ENCODE results near the gene LAG3.

LAG3 gene

DNA sequence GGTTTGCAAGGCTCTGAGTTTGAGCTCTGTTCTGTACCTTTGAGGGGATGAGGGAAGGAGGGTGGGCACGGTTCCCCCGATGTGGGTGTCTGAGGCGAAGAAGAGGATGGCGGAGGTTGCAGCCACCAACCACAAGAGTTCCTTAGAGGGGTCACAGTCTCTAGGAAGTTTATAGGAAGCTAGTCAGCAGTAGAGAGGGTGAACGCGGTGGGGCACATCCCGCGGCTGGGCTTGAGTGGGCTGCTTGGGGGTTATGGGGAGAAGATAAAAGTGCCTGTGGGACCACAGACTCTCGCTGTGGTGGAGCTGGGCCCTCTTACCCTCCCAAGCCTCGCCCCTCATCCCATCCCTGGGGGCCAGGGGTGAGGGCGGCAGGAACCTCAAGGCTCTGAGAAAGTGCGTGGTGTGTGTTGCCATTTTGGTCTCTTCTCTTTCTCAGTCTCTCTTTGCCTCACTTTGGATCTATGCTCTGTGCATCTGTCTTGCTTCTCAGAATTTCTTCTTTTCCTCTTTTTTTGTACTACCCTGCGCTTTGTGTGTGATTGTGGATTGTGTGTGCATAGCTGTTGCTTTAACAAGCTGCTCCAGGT, 19.7 kb downstream of the LAG3 start:
- no peak for DNase-seq

DNA sequence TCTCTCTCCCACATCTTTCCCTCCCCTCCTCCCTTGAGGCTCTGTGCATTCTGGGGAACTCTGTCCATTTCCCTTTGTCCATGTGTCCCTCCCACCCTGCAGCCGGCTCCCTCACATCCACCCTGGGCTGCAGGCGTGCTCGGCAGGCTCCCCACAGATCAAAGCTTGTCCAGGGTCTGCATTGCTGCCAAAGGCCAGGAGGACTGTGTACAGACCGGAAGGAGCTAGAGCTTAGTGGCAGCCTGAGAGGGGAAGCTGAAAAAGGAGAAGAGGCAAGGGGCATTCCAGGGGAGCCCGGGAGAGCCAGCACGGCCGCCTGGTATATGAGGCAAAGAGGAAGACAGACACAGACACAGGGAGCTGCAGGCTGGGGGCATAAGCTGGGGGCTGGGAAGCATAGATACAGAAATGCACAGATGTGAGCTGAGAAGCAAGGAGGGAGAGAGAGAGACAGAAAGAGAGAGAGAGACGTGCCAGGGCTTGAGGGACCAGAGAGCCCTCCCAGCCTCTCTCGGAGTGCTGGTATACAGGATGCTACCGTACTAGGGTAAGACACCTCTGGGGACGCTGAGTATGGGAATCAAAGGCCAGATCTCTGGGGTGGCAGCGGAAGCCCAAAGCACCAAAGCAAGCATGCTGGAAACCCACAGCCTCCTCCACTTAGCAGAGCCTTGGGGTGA, 20.3 kb downstream of the LAG3 start:
- DNase-seq = peak; percentile 74

DNA sequence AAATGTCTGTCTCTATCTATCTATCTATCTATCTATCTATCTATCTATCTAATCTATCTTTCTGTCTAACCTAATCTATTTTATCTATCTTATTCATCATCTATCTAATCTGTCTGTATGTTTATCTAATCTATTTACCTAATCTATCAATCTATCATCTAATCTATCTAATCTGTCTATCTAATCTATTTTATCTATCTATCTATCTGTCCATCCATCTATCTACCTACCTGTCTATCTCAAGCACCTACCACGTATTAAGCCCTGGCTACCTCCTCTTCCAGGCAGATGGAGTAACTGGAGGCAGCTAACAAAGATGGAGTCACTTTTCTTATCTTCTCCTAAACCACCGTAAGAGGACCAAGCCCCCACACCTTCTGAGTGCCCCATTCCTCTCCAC, 22.8 kb downstream of the LAG3 start:
- no peak for DNase-seq

DNA sequence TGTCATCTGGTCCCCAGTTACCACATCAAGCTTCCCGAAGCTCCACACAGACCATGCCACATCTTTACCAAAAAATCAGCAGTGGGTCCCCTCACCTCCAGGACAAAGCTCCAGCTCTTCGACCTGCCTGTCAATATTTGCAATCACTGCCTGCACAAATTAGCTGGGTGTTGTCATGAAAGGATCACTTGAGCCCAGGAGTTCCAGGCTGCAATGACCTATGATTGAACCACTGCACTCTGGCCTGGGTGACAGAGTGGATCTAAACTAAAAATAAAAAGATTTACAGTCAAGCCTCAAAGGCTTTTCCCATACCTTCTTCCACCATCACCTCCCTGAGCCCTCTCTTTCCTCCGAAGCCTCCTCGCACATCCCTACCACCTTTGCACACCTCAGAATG, 24.3 kb downstream of the LAG3 start:
- DNase-seq = no peak

DNA sequence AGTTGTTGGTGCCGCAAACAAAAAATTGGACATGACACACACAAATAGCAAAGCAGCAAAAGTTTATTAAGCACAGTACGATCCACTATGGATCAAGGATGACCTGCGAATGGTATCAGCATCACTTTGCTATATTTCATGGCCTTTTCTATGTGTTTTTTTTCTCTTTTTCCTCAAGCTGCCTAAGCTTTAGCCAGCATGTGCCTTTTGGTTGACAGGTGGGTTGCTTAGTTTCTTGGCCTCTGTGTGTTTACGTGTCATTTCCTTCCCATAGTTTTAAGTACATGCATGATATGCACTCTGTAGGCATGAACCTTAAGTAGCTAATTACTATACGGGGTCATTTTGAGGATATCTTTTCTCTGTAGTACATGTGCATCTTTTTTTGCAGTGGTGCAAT, 26.8 kb downstream of the LAG3 start:
- DNase-seq = no peak

DNA sequence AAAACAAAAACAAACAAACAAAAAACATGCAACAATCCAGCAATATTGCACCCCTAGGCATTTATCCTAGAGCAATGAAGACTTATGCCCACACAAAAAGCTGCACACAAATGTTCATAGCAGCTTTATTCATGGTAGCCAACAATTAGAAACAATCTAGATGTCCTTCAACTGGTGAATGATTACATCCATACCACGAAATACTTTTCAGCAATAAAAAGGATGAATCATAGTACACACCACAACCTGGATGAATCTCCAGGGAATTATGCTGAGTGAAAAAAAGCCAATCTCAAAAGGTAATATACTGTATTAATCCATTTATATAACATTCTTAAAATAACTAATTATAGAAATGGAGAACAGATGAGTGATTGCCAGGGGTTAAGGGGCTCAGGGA, 34.9 kb downstream of the LAG3 start:
- no peak for DNase-seq

DNA sequence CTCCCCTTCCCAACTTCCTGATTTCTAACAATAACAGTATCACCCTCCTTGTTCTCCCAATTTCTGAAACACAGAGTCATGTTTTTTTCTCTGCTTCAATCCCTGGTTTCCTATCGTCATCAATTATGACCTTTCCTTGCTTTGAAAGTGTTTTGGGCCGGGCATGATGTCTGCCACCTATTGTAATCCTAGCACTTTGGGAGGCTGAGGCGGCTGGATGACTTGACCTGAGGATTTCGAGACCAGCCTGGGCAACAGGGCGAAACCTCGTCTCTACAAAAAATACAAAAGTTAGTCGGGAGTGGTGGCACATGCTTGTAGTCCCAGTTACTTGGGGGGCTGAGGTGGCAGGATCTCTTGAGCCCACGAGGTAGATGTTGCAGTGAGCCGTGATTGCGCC, 36.7 kb downstream of the LAG3 start:
- no peak for DNase-seq

DNA sequence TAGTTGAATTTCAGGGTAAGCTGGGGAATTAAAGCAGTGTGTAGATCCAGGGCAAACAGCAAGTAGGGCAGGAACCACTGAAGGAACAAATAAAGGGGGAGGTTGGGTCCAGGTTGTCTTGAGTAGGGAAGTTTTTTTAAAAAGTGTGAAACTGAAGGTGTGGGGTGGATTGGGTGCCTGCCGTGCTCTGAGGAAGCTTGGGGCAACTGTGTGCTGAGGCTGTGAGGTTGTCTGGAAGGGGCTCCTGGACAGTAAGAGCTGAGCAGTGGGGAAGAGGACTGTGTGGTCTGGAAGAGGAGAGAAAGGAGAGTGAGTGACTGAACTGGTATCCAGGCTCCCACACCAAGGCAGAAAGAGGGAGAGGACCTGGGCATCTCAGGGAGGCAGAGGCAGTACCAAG, 38.4 kb downstream of the LAG3 start:
- DNase-seq = no peak

DNA sequence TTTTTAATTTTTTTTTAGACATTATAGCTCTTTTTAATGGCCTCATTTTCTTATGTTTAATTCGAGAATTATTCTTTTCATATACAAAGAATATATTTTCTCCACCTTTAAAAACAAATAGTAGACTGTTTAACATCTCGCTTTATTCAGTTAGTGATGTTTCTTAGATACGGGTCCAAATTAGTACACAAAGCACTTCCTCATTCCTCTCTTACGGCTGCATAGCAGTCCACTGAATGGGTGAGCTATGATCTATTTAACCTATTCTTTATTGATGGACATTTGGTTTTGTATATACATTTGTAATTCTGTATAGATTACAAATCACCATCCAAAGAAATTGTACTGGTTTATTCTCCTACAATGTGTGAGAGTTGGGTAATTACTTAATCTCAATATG, 41.0 kb downstream of the LAG3 start:
- no peak for DNase-seq

DNA sequence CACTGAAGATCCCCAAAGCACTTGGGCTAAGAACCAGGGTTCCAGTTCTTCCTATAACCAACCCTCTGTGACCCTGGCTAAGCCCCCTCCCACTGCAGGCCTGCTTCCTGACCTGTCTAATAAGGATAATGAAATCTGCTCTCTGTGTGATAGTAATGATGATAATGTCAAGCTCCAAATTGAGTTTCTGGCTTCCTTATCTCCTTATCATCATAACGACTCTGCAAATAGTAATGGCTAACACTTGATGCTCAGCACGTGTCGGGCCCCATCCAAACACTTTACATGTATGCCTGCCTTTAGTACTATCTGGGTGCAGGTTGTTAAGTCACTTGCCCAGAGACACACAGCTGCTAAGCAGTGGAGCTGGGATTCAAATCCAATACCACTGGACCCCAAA, 44.3 kb downstream of the LAG3 start:
- no peak for DNase-seq

DNA sequence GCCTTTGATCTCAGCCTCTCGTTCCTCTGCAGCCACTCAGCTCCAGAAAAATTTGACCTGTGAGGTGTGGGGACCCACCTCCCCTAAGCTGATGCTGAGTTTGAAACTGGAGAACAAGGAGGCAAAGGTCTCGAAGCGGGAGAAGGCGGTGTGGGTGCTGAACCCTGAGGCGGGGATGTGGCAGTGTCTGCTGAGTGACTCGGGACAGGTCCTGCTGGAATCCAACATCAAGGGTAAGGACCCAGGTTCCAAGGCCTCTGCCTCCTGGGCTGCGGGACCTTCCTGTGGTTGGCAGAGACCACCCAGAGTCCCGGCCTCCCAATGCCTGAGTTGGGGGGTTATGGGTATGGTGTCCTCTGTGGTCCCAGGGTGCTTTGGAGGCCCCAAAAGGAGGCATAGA, 44.8 kb downstream of the LAG3 start:
- no peak for DNase-seq

DNA sequence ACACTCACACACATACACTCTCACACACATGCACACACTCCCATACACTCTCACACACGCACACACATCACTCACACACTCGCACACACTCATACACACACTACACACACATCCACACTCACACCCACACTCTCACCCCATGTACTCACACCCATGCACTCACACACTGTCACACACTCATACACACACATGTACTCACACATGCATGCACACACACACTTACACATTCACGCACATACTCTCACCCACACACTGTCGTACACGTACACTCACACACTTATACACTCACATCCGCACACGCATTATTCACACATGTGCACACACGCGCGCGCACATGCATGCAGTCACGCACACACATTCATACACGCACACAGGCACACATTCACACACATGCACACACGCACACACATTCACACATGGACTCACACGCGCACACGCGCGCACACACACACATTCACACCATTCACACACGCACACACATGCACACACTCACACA, 45.4 kb downstream of the LAG3 start:
- no peak for DNase-seq

DNA sequence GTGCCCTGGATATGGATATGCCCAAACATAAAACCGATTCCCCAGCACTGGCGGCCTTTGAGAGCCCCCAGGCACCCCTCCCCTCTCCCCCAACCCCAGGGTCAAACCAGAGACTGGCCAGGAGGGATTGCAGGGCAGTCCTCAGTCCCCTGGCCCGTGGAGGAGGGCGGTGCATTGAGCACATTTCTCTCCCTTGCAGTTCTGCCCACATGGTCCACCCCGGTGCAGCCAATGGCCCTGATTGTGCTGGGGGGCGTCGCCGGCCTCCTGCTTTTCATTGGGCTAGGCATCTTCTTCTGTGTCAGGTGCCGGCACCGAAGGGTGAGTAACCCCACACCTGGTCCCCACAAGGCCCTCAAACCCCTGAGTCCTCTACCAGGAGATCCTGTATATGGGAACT, 45.9 kb downstream of the LAG3 start:
- DNase-seq = peak; percentile 44

DNA sequence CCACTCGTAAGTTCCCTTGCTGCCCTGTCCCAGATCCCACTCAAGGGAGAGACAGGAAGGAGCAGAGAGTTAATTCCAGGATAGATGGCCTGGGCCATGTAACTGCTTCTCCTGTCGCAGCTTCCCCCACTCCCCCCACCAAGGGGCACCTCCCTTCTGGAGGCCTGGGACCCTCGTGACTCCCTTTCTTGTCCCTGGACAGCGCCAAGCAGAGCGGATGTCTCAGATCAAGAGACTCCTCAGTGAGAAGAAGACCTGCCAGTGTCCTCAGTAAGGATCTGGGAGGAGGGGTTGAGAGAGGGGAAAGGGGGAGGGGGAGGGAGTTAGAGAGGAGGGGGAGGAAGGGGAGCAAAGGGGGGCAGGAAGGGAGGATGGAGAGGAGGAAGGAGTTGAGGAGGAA, 46.3 kb downstream of the LAG3 start:
- no peak for DNase-seq

DNA sequence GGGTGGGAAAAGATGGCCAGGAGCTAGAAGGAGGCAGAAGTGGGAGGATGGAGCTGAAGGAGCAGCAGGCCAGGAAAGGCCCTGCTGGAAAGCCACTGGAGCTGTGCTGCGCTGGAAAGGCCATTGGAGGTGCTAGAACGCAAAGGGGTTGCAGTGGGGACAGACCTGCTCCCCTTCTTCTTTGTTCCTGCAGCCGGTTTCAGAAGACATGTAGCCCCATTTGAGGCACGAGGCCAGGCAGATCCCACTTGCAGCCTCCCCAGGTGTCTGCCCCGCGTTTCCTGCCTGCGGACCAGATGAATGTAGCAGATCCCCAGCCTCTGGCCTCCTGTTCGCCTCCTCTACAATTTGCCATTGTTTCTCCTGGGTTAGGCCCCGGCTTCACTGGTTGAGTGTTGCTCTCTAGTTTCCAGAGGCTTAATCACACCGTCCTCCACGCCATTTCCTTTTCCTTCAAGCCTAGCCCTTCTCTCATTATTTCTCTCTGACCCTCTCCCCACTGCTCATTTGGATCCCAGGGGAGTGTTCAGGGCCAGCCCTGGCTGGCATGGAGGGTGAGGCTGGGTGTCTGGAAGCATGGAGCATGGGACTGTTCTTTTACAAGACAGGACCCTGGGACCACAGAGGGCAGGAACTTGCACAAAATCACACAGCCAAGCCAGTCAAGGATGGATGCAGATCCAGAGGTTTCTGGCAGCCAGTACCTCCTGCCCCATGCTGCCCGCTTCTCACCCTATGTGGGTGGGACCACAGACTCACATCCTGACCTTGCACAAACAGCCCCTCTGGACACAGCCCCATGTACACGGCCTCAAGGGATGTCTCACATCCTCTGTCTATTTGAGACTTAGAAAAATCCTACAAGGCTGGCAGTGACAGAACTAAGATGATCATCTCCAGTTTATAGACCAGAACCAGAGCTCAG, 47.0 kb downstream of the LAG3 start:
- DNase-seq = peak; percentile 36

DNA sequence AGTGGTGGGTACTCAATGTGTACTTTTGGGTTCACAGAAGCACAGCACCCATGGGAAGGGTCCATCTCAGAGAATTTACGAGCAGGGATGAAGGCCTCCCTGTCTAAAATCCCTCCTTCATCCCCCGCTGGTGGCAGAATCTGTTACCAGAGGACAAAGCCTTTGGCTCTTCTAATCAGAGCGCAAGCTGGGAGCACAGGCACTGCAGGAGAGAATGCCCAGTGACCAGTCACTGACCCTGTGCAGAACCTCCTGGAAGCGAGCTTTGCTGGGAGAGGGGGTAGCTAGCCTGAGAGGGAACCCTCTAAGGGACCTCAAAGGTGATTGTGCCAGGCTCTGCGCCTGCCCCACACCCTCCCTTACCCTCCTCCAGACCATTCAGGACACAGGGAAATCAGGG, 47.8 kb downstream of the LAG3 start:
- peak; percentile 75 for DNase-seq

DNA sequence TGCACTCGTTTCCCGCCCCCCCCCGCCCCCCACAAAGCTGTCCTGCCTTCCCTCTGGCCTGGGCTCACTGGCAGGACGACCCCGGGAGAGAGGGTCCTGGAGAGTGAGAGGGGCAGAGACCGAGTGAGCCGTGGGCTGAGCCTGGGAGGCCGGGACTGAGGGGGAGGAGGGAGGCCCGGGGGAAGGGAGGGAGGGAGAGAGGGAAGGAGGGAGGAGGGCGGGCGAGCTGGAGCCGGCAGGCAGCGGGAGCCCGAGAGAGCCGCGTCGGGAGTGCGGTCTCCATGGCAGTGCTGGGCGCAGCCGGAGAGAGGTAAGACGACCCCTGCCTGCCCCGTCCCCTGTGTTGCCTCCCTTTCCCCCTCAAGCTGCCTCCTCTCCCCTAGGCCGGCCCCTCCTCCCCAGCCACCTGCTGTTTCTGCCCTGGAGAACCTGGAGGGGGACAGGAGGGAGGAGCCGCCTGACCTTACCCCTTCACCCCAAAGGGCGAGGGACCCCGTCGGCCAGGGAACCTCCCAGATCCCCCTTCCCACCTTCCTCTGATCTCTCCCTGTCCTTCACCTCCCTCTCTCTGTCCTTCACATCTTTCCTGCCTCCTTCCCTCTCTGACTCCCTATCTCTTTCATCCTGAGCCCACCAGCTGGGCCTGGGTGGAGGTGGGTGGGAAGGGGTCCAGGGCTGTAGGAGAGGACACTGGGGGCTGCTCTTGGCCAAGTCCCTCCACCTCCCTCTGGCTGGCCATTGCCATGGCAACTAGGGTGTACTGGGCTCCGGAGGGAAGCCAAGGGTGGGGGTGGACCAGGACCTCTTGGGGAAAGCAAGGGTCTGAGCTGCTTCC, 49.5 kb downstream of the LAG3 start, which contains the start of gene GPR162:
Gene GPR162 (plus strand): TSS at position 231 of the 835 bp plus-strand sequence. CDS start 2,078 bp downstream, outside the sequence.
- DNase-seq = peak; percentile 80

DNA sequence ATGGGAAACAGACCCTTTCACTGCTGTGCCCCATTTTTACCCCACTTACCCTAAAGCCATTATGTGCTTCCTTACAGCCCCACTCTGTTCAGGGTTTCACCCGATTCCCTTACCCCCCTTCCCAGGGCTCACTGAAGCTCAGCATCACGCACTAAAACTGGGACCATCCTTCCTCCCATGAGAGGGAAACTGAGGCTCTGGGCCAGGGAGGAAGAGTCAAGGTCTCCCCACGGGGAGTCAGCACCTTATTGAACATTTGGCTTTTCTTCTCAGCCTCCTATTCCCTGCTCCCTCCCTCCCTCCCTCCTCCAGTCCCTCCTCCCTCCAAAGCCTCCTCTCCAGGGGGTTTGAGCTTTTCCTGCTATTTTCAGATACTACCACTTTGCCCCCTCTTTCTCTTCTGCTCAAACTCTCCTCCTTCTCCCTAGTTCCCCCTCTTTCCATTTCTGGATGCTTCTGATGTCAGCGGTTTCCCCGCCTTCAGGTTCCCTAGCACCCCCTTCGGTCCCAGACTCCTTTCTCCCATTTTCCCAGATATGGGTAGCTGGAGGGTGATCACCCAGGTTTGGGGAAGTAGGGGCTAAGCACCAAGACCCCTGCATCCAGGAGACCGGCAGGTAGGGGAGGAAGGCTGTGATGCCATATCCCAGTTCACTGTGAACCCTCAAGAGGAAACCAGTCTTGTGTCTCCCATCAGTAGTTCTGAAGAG, 50.3 kb downstream of the LAG3 start:
- DNase-seq = no peak

DNA sequence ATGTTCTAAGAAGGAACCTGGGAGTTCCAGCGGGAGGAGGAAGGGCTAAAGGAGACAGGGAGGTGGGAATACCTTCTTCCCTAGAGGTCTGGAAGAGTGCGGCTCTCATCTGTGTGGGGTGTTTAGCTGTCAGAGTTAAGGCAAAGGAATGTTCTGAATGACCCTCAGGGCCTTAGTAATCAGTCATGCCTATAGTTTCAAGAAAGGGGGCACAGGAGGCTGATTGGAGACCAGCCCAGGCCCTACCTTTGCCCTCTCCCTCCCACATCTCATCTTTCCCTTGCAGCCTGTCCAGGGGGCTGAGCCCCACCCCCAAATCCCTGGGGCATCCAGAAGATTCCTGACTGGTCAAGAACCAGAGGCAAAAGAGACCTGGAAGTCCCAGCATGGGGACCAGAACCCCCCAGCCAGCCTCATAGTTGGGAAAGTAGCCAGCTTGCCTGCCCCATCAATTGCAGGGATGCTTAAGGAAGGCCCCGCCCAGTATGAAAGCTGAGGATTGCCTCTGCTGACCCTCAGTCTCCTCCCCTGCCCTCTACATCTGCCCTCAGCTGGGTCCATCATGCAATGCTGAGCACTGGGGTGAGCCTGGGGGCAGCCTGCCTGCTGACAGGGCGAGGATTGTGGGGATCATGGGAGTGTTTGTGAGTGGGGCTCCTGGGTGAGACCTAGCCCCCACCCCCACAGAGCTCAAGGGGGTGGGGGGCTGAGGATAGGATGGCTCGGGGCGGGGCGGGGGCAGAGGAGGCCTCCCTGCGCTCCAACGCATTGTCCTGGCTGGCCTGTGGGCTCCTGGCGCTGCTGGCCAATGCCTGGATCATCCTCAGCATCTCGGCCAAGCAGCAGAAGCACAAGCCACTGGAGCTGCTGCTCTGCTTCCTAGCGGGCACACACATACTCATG, 51.1 kb downstream of the LAG3 start:
- DNase-seq = no peak

DNA sequence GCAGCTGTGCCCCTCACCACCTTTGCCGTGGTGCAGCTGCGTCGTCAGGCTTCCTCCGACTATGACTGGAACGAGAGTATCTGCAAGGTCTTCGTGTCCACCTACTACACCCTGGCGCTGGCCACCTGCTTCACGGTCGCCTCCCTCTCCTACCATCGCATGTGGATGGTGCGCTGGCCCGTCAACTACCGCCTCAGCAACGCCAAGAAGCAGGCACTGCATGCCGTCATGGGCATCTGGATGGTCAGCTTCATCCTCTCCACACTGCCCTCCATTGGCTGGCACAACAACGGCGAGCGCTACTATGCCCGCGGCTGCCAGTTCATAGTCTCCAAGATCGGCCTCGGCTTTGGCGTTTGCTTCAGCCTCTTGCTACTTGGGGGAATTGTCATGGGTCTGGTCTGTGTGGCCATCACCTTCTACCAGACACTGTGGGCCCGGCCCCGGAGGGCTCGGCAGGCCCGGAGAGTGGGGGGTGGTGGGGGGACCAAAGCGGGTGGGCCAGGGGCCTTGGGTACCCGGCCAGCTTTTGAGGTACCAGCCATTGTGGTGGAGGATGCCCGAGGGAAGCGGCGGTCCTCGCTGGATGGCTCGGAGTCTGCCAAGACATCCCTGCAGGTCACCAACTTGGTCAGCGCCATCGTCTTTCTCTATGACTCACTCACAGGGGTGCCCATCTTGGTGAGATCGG, 51.9 kb downstream of the LAG3 start:
- DNase-seq = no peak
